Nephron progenitor cell (in vitro differentiated cells): ENCODE results near the gene ATP13A3.
"Not testable (repeated sequence)": the region's sequence is repeated elsewhere in the genome, so short reads cannot be mapped to it uniquely, and the experiment has no call there.

ENCODE experiments used
- DNase-seq: peaks from one replicate; pipeline ENCODE4 v3.0.0; 2021
- H3K27ac Mint-ChIP-seq: 2 replicates; pipeline ENCODE4 v1.8.0; 2021; ENCODE audit warnings: mild to moderate bottlenecking, moderate library complexity, mixed read lengths
- H3K27me3 Mint-ChIP-seq: 2 replicates; pipeline ENCODE4 v1.8.0; 2021; ENCODE audit warnings: mild to moderate bottlenecking, low read depth, mixed read lengths; ENCODE audit not compliant: poor library complexity
- H3K36me3 Mint-ChIP-seq: 2 replicates; pipeline ENCODE4 v1.8.0; 2021; ENCODE audit warnings: low read depth, mixed read lengths
- H3K4me1 Mint-ChIP-seq: 2 replicates; pipeline ENCODE4 v1.8.0; 2021; ENCODE audit warnings: mixed read lengths
- H3K4me3 Mint-ChIP-seq: 2 replicates; pipeline ENCODE4 v1.8.0; 2021; ENCODE audit warnings: mild to moderate bottlenecking, moderate library complexity, mixed read lengths
- H3K9me3 Mint-ChIP-seq: 2 replicates; pipeline ENCODE4 v1.8.0; 2021; ENCODE audit warnings: mild to moderate bottlenecking, moderate library complexity, mixed read lengths
- TF ChIP-seq, protein P1 (sequence below): fragments of 200-600 bp; sonication (generic); IDR thresholded peaks from 2 replicates; pipeline ENCODE4 v1.5.0; 2021; ENCODE audit warnings: antibody characterized with exemption

The ATP13A3 gene

DNA sequence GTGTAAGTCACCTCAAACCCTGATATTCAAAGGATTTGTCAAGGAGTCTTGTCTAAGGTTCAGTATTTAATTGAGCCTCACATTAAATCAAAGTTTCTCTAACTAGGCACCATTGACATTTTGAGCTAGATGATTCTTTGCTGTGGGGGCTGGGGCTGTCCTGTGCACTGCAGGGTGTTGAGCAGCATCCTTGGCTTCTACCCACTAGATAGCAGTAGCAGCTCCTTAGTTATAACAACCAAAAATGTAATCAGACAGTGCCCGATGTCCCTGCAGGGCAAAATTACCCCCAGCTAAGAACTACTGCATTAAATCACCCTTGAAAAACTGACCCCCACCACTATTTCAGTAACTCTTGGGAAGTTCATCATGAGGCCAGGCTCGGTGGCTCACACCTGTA lies 17.3 kb upstream of the ATP13A3 start:
- peaks cover 26% of the 10 kb centered on the region for H3K4me1 Mint-ChIP-seq

DNA sequence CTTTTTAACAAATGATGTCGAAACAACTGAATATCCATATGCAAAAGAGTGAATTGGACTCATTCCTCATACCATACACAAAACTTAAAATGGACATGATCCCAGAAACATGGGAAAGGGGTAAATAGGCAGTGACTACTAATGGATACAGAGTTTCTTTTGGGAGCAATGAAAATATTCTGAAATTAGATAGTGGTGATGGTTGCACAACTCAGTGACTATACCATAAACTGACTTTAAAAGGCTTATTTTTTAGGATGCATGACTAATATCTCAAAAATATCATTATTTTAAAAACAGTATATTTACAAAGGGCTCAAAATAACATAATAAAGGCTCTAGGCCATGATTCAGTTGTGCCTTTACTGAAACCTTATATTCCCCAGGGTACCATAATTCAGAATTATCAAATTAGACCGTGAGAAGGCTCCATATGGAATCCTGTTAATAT lies 16.3 kb upstream of the ATP13A3 start:
- peaks cover 5% of the 10 kb centered on the region for H3K36me3 Mint-ChIP-seq
- H3K27me3 Mint-ChIP-seq = peaks cover 12% of the 10 kb centered on the region
- no peak overlapping the region for H3K4me3 Mint-ChIP-seq
- peaks cover 21% of the 10 kb centered on the region for H3K4me1 Mint-ChIP-seq
- TF ChIP-seq, protein P1, sequence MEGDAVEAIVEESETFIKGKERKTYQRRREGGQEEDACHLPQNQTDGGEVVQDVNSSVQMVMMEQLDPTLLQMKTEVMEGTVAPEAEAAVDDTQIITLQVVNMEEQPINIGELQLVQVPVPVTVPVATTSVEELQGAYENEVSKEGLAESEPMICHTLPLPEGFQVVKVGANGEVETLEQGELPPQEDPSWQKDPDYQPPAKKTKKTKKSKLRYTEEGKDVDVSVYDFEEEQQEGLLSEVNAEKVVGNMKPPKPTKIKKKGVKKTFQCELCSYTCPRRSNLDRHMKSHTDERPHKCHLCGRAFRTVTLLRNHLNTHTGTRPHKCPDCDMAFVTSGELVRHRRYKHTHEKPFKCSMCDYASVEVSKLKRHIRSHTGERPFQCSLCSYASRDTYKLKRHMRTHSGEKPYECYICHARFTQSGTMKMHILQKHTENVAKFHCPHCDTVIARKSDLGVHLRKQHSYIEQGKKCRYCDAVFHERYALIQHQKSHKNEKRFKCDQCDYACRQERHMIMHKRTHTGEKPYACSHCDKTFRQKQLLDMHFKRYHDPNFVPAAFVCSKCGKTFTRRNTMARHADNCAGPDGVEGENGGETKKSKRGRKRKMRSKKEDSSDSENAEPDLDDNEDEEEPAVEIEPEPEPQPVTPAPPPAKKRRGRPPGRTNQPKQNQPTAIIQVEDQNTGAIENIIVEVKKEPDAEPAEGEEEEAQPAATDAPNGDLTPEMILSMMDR = no peak
- no peaks in the 10 kb centered on the region for H3K9me3 Mint-ChIP-seq
- H3K27ac Mint-ChIP-seq = no peak overlapping the region
- no peak for DNase-seq

More for the DNA sequence above, 17.3 kb upstream of the ATP13A3 start:
- H3K27me3 Mint-ChIP-seq = peaks cover 12% of the 10 kb centered on the region
- peaks cover 5% of the 10 kb centered on the region for H3K36me3 Mint-ChIP-seq
- H3K4me3 Mint-ChIP-seq = no peak overlapping the region
- no peaks in the 10 kb centered on the region for H3K9me3 Mint-ChIP-seq
- TF ChIP-seq, protein P1 = no peak
- H3K27ac Mint-ChIP-seq = no peak overlapping the region
- DNase-seq = no peak

DNA sequence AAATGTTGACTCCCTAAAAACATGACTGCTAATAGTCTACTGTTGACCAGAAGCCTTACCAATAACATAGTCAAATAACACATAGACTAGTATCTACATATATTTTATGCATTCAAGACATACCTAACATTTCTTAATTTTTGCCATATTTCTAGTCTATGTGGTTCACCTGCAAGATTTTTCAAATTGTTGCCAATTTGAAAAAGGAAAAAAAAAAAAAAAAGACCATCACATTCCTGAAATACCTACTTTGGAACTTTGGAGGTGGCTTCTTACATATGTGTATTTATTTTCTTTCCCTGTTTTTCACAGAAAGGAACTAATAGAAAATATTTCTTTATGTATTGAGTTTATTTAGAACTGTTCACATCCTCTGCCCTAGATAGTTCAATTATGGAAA lies 13.4 kb upstream of the ATP13A3 start:
- H3K36me3 Mint-ChIP-seq = peaks cover 5% of the 10 kb centered on the region
- no peak overlapping the region for H3K27ac Mint-ChIP-seq
- H3K9me3 Mint-ChIP-seq = no peaks in the 10 kb centered on the region
- no peak overlapping the region for H3K4me3 Mint-ChIP-seq
- H3K27me3 Mint-ChIP-seq = peaks cover 7% of the 10 kb centered on the region
- TF ChIP-seq, protein P1 = no peak
- no peak for DNase-seq
- peaks cover 21% of the 10 kb centered on the region for H3K4me1 Mint-ChIP-seq

DNA sequence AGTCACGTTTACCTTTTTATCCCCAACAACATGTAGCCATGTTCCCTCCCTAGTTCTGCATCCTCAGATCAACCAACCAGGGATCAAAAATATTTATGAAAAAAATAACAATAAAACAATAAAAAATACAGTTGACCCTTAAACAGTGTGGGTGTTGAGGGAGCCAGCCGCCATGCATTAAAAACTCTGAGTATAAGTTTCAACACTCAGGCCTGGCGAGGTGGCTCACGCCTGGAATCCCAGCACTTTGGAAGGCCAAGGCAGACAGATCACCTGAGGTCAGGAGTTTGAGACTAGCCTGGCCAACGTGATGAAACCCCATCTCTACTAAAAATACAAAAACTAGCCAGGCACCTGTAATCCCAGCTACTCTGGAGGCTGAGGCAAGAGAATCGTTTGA lies 12.7 kb upstream of the ATP13A3 start:
- H3K4me3 Mint-ChIP-seq, H3K27me3 Mint-ChIP-seq, DNase-seq, H3K27ac Mint-ChIP-seq, H3K36me3 Mint-ChIP-seq, H3K9me3 Mint-ChIP-seq: not testable (repeated sequence)
- peaks cover 21% of the 10 kb centered on the region for H3K4me1 Mint-ChIP-seq

DNA sequence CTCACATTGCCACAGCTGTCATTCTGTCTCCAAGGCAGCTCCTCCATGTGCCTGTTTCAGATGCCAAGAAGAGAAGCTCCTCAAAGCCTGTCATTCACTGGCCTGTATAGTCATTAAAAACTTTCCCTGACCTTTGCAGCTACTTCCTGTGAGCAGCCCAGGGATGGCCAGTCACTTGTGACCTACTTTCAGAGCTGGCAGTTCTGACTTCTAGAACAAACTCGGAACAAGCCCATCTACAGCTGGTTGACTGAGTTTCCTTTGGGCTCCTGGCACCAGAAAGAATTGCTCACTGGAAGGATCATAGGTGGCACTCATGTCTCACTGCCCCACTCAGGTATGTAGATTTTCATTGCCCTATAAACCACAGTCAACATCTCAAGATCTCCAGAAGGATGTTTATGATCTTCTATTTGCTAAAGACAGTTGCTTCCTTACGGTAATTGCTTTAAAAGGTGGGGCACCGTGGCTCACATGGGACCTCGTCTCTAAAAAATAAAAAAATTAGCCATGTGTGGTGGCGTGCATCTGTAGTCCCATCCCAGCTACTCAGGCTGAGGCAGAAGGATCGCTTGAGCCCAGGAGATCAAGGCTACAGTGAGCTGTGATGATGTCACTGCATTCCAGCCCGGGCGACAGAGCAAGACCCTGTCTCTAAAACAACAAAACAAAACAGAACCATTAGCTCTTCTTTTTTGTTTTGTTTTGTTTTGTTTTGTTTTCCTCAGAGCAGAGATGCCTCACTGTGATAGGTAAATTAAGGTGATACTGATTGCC lies 11.2 kb upstream of the ATP13A3 start:
- Mint-ChIP-seq H3K27me3 (no peaks in the 10 kb centered on the region), H3K4me3 (no peak overlapping the region), H3K9me3 (no peaks in the 10 kb centered on the region), H3K27ac (peak overlapping the region; percentile 88), H3K36me3 (peaks cover 5% of the 10 kb centered on the region), H3K4me1 (peaks cover 21% of the 10 kb centered on the region)
- TF ChIP-seq, protein P1 = no peak
- peak; percentile 34 for DNase-seq

DNA sequence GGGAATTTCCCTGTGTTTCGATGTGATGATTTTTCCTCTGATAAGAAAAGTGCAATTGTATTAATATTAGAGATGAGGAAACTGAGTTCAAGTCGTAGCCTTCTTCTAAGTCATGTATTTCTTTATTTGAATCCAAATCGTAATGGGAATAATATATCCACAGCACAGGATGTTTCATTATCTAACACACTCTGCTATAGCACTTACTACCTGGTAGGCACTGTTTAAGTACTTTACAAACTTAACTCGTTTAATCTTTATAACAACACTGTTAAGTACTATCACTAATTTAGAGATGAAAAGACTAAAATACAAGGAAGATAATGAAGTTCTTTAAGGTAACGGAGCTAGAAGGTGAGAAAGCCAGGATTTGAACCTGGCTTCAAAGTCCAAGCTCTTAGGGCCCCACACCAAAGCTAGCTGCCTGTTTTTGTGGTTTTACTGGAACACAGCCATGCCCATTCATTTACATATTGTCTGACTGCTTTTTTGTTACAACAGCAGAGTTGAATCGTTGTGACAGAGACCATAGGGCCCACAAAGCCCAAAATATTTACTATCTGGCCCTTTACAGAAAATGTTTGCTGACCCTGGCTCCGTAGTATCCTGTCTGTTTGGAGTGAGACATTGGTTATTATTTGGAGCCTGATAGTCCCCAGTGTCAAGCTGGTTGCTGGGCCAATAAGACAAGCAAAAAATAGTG lies 9.6 kb upstream of the ATP13A3 start:
- H3K36me3 Mint-ChIP-seq = peaks cover 5% of the 10 kb centered on the region
- H3K4me1 Mint-ChIP-seq = peaks cover 21% of the 10 kb centered on the region
- DNase-seq = no peak
- H3K4me3 Mint-ChIP-seq = no peak overlapping the region
- TF ChIP-seq, protein P1 = no peak
- peaks cover 2% of the 10 kb centered on the region for H3K27me3 Mint-ChIP-seq
- H3K9me3 Mint-ChIP-seq = no peaks in the 10 kb centered on the region
- H3K27ac Mint-ChIP-seq = no peak overlapping the region
